ENCODE data around the gene APBB1.

The APBB1 gene

GRCh38 chr11:6419009-6419631 is at the start of gene APBB1:
APBB1 (minus strand) TSS chr11:6419094; CDS start chr11:6411347, 7,747 bp downstream.
- DNase-seq: peak; percentile 87 to 89 (median 87)

GRCh38 chr11:6459099-6459450 is 40.2 kb upstream of the APBB1 start:
- DNase-seq: no peak

DNA sequence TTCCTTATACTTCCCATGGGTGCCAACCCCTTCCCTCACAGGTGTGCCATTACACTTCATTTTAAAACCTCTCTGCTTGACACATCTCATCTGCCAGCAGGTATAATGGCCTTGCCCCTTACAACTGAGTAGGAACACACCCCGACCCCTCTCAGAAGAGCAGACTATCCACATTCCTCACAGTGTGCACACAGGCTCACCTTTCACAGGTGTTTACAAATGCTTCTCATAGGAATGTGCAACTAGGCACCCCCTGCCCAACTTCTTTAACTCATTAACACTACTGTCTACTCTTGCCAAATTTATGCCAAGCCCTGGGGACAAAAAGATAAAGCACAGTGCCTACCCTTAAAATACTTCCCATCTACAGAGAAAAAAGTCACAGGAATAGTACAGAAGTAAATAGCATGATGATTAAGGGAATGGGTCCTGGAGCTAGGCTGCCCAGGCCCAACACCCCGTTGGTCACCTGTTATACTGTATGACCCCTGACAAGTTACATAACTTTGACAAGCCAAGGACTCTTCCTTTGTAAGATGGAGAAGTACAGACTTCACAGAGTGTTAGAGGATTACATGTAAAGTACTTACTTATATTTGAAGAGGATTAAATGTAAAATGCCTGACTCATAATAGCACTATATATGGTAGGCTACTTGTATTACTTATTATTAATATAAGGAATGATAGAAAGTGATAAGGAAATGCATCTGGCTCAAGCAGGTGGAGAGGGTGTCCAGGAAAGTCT is 39.6 kb upstream of the APBB1 start:
- no peak for DNase-seq

DNA sequence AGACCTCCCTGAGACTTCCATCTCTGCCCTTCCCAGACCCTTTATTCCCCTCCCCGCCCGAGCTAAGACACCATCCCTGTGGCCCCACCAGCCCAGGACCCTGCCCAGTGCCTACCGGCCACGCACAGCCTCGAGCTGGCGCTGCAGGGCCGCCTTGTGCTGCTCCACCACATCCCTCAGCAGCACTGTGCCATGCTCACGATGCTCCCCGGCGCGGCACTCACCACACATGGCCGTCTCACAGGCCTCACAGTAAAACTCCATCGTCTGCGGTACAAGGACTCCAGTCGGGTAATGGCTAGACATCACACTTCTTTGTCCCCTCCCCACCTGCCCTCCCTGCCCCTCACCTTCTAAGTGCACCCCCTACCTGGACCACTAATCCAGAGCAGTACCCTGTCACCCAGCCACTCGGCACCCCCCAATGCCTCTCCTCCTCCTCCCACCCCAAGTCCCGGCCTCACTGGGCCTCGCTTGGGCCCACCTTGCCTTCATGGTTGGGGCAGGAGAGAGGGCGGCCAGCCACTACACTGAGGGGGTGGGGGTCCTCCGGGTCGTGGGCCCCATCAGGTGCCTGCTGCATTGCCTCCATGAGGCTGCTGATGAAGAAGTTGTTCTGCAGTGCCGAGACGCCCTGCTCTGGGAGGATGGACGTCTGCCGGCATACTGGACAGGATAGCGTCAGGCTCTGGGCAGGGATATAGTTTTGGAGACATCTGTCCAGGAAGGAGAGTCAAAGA is 38.9 kb upstream of the APBB1 start:
- no peak for DNase-seq

GRCh38 chr11:6456361-6457073 is 37.6 kb upstream of the APBB1 start:
- no peak for DNase-seq

DNA sequence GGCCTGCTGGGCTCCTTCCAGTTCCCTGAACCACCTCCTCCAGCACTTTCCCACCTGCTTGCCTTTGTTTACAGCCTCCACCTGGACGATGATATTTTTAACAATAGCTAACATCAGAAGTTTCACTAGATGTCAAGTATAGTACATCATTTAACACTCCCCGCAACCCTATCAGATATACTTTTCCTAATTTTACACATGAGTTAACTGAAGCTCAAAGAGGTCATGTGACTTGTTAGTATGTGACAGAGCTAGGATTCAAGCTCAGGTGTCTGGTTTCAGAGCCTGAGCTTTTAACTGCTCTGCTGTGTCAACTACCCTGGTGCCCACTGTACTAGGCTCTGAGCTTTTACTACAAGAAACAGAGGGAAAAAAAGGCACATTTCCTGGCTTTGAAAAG is 36.2 kb upstream of the APBB1 start:
- DNase-seq: peak in 1 of 3 experiments; percentile 86

GRCh38 chr11:6453152-6453551 is 34.3 kb upstream of the APBB1 start:
- DNase-seq: no peak

GRCh38 chr11:6452219-6452618 is 33.3 kb upstream of the APBB1 start:
- DNase-seq: no peak

GRCh38 chr11:6448574-6448973 is 29.7 kb upstream of the APBB1 start:
- DNase-seq: no peak

GRCh38 chr11:6443269-6444003 is 24.5 kb upstream of the APBB1 start:
- DNase-seq: peak; percentile 6 to 47 (median 47)

GRCh38 chr11:6442441-6442840 is 23.5 kb upstream of the APBB1 start:
- no peak for DNase-seq

- DNase-seq: no peak
Measured at GRCh38 chr11:6440906-6441358, 22.0 kb upstream of the APBB1 start, which contains the start of gene HPX. HPX (minus strand) TSS chr11:6440987; CDS start chr11:6440963, 24 bp downstream.

- DNase-seq: peak; percentile 27 to 73 (median 68)
Measured at GRCh38 chr11:6438979-6439571, 20.2 kb upstream of the APBB1 start.

- no peak for DNase-seq
Measured at GRCh38 chr11:6437993-6438392, 19.1 kb upstream of the APBB1 start.

GRCh38 chr11:6437423-6437822 is 18.5 kb upstream of the APBB1 start:
- DNase-seq: no peak

DNA sequence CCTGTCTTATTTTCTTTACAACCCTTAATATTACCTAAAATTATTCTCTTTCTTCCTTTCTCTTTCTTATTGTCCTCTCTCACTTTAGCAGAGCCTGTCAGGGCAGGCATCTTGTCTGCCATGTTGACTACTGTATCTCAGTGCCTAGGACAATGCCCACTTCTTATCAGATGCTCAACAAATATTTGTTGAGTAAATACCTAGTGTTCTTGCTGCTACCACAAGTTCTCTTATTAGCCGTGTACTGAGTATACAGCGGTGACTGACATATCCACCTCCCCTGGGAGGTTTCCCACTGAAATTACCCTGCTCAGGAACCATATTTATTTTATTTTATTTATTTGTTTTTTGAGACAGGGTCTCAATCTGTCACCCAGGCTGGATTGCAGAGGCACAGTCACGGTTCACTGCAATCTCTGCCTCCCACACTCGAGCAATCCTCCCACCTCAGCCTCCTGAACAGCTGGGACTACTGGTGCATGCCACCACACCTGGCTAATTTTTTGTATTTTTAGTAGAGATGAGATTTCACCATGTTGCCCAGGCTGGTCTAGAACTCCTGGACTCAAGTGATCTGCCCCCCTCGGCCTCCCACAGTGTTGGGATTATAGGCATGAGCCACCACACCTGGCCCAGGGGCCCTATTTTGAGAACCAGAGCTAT is 15.2 kb upstream of the APBB1 start:
- DNase-seq: peak in 1 of 3 experiments; percentile 4

DNA sequence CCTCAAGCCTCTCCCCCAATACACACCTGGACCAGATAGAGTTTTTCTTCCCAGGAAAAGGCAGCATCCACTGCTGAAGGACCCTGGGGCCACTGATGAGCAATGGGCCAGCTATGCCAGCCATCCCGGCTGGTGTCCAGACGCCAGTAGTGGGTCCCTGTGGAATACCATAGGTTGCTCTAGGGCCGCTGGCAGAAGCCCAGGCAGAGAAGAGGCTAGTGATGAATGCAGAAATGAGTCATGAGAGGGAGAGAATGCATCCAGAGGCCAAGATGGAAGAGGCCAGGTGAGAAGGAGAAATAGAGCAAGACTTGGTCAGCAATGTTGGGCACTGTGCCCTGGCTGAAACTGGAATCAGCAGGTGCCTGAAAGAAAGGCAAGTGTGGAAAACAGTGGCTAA is 13.0 kb upstream of the APBB1 start:
- no peak for DNase-seq

GRCh38 chr11:6427516-6427915 is 8.6 kb upstream of the APBB1 start:
- no peak for DNase-seq

GRCh38 chr11:6420677-6421076 is 1.8 kb upstream of the APBB1 start:
- DNase-seq: no peak

GRCh38 chr11:6418557-6419008 is 311 bp downstream of the APBB1 start:
- peak in 1 of 3 experiments; percentile 60 for DNase-seq

DNA sequence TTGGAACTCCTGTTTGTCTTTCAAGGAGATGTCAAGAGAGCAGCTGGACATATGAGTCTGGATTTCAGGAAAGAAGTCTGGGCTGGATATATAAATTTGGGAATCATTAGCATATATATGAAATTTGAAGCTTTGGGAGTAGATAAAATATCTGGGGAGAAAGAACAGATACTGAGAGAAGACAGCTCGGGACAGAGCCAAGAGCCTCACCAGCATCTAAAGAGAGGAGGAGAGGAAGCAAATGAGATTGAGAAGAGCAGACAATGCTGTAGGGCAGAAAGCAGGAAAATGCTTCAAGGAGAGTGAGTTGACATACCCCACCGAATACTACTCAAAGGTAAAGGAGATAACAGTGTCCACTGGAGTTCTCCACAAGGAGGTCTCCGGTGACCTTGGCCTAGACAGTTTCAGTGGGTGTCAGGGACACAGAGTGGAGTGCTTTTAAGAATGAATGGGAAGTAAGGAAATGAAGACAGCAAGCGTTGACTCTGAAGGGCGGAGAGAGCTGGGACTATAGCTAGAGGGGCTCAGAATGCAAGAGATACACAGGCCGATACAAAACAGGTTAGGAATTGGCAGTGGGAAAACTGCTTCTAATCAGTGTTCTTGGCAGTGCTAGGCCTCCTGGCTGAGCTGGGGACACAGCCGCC is 862 bp downstream of the APBB1 start:
- peak in 1 of 3 experiments; percentile 12 for DNase-seq

All from NCI-H1417 (cell line).